Glomerular visceral epithelial cell (primary cell): ENCODE results near the gene NMRK2.
"Not testable (repeated sequence)": the region's sequence is repeated elsewhere in the genome, so short reads cannot be mapped to it uniquely, and the experiment has no call there.

Experiments
- DNase-seq: peaks from one replicate; pipeline ENCODE4 v3.0.0-alpha.2; 2016; ENCODE audit errors: extremely low spot score

Gene NMRK2

DNA sequence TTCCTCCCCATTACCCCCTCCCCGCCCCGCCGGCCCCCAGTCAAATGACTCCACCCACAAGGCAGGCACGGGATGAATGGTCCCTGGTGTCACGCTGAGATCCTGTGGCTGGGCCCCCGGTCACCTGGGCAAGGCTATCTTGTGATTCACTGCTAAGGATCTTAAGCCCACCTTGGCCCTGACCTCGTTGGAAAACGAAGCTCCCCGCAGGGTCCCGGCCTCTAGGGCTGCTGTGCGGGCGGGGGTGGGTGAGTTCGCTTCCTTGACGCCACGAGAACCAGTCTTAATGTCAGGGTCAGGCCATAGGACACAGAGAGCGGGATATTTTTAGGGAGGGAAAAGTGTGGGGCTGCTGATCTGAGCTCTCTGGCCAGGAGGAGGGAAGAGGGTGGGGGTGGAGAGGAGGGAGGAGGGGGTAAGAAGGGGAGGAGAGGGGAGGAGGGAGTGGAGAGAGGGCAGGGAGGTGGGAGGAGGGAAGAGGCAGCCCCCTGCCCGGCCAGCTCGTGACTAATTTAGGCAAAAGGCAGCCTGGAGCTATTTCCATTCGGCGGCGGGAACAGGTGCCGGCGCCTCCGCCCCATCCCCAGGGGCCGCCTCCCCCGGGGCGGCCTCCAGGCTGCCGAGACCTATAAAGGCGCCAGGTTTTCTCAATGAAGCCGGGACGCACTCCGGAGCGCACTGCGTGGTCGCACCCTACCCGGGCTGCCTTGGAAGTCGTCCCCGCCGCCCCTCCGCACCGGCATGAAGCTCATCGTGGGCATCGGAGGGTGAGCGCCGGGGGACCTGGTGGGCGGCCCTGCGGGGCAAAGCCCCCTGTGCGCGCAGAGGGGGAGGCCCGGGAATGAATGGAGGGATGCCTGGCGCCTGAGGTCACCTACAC lies at the start of gene NMRK2:
Gene NMRK2 (plus strand): TSS at position 139 of the 880 bp plus-strand sequence. CDS start 603 bp downstream, at position 742.
- DNase-seq, result no peak

- no peak for DNase-seq
Measured at GRCh38 chr19:3890591-3890990, 42.3 kb upstream of the NMRK2 start.

- DNase-seq, result no peak
Measured at GRCh38 chr19:3893509-3894179, 39.2 kb upstream of the NMRK2 start.

- DNase-seq, result not testable (repeated sequence)
Measured at GRCh38 chr19:3894959-3895358, 37.9 kb upstream of the NMRK2 start.

GRCh38 chr19:3895788-3896187 lies 37.1 kb upstream of the NMRK2 start:
- no peak for DNase-seq

DNA sequence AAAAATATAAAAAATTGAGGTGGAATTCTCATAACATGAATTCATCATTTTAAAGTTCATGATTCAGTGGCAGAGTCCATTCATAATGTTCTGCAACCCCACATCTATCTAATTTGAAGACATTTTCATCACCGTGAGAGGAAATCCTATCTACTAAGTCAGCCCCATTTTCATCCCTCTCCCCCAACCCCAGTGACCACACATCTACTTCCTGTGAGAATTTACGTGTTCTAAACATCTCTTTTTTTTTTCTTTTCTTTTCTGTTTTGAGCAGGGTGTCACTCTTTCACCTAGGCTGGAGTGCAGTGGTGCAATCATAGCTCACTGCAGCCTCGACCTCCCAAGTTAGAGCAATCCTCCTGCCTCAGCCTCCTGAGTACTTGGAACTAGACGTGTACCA lies 34.9 kb upstream of the NMRK2 start:
- DNase-seq, result no peak

DNA sequence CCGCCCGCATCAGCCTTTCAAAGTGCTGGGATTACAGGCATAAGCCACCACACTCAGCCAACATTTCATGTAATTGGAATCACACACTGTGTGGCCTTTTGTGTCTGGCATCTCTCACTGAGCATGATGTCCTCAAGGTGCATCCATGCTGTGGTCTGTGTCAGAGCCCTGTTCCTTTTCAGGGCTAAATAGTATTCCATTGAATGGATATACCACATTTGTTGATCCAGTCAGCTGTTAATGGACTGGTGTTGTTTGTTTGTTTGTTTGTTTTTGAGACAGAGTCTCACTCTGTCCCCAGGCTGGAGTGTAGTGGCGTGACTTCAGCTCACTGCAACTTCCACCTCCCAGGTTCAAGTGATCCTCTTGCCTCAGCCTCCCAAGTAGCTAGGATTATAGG lies 34.4 kb upstream of the NMRK2 start:
- no peak for DNase-seq

GRCh38 chr19:3899531-3900294 lies 33.2 kb upstream of the NMRK2 start:
- DNase-seq, result no peak

DNA sequence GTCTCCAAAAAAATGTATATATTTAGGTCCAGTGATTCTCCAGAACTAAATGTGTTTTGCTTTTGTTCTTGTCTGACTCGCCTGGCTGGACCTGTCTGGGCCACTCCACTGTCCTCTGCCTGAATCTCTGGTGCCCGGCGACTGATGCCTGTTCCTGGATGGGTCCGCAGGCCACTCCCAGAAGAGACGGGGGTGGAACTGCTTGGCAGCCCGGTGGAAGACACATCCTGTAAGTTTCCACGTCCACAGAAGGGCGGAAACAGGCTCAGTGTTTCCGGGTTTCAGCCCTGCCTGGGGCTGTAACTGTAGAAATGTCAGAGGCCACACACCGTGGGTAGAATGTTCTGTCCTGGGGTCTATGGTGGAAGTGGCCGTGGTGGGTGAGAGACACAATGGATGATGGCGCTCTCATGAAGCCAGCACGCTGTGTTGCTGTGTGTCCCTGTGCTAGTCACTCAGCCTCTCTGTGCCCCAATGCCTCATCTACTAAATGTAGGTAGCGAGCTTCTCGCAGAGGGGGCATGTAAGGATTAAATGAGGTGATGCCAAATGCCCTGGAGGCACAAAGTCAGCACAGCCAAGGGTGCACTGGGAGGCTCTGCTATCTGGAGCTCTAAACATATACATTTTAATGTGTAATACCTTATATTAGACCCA lies 30.4 kb upstream of the NMRK2 start:
- no peak for DNase-seq

DNA sequence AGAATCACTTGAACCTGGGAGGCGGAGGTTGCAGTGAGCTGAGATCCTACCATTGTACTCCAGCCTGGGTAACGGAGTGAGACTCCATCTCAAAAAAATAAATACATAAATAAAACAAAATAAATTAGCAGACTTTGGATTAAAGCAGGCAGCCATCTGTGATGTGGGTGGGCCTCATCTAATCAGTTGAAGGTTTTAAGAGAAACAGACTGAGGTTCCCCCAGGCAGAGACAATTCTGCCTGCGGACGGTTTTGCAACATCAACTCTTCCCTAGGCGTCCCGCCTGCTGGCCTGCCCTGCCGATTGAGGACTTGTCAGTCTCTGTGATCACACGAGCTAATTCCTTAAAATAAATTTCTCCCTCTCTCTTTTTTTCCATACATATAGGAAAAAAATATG lies 28.6 kb upstream of the NMRK2 start:
- no peak for DNase-seq

GRCh38 chr19:3907626-3908265 lies 25.1 kb upstream of the NMRK2 start:
- no peak for DNase-seq

DNA sequence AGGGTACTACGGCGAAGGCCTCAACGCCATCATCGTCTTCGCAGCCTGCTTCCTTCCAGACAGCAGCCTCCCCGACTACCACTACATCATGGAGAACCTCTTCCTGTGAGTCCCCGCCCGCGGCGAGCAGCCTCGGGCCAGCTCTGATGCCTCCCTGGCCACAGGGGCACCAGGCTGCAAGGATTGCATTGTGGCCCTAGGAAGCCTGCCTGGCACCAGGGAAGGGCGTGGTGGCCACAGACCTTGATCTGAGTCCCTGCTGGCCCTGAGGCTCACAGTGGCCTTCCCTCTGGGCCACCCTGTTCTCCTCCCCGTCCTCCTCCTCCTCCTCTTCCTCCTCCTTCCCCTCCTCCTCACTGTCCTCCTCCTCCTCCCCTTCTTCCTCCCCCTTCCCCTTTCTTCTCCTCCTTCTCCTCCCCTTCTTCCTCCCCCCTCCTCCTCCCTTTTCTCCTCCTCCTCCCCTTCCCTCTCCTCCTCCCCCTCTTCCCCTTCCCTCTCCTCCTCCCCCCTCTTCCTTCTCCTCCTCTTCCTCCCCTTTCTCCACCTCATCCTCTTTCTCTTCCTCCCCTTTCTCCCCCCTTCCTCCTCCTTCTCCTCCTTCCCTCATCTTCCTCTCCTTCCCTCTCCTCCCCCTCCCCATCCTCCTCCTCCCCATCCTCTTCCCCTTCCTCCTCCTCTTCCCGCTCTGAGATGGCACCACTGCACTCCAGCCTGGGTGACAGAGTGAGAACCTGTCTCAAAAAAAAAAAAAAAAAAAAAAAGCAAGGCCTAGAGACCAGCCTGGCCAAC lies 24.4 kb upstream of the NMRK2 start:
- DNase-seq, result no peak

DNA sequence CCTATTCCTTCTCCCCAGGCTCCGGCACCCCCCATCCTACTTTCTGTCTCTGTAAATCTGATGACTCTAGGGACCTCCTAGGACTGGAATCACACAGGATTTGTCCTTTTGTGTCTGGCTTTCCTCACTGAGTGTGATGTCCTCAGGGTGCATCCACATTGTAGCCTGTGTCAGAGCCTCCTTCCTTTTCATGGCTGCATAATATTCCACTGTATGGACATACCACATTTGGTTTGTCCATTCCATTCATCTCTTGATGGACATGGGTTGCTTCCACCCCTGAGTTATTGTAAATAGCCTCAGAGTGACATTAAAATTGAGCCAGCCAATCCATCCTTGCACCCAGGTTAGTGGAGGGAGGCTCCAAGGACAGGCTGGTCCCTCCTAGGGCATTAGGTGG lies 22.8 kb upstream of the NMRK2 start:
- DNase-seq, result no peak

GRCh38 chr19:3914199-3914598 lies 18.7 kb upstream of the NMRK2 start:
- DNase-seq, result no peak

DNA sequence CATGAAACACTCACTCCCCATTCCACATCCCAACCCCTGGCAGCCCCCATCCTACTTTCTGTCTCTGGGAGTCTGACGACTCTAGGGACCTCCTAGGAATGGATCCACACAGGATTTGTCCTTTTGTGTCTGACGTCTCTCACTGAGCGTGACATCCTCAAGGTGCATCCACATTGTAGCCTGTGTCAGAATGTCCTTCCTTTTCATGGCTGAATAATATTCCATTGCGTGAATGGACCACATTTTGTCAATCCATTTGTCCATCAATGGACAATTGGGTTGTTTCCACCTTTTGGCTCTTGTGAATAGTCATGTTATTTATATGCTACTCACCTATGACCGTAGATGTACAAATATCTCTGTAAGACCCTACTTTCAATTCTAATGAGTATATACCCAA lies 16.8 kb upstream of the NMRK2 start:
- no peak for DNase-seq

GRCh38 chr19:3919793-3920192 lies 13.1 kb upstream of the NMRK2 start:
- DNase-seq, result no peak

DNA sequence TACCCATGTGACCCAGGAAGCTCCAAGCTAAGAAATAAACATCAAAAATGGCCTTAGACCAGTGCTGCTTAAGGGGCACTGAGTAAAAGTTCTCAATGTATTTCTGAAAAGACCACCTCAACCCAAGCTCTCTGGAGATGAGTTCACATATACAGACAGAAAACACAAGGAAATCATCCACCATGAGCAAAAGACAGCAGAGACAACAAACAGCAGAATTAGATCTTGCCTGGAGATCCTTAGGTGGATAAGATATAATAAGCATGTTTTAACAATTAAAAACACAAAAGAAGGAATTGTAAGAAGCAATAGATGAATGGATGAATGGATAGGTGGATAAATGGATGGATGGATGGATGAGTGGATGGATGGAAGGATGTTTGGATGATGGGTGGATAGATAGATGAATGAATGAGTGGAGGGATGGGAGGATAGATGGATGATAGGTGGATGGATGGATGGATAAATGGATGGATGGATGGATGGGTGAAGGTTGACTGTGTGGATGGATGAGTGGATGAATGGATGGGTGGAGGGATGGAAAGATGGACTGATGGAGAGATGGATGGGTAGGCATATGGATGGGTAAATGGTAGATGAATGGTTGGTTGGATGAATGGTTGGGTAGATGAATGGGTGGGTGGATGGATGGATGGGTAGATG lies 9.6 kb upstream of the NMRK2 start:
- DNase-seq, result no peak

DNA sequence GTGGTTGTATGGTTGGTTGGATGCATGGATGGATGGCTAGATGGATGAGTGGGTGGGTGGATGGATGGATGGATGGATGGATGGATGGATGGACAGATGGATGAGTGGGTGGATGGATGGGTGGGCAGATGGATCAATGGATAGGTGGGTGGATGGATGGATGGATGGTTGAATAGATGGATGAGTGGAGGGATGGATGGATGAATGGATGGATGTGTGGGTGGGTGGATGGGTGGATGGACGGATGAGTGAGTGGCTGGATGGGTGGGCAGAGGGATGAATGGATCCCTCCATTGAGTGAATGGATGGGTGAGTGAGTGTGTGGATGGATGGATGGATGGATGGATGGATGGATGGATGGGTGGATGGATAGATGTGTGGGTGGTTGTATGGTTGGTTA lies 9.0 kb upstream of the NMRK2 start:
- DNase-seq, result no peak

GRCh38 chr19:3931041-3931440 lies 1.8 kb upstream of the NMRK2 start:
- DNase-seq, result no peak
